H1 (cell line): Measurements from ENCODE around the gene COL2A1. TPM values are rescaled to one million over a fixed set of nuclear protein-coding genes. Genes with fewer than 3 reads are reported as not detected.

Experiments used
- BRCA1 ChIP-seq: IDR thresholded peaks from 2 replicates; pipeline ENCODE4 v1.6.1; 2012; ENCODE audit warnings: low read depth, low read length, improper control_type of control experiment
- CREB1 ChIP-seq: IDR thresholded peaks from 2 replicates; pipeline ENCODE4 v1.6.1; 2012; ENCODE audit warnings: inconsistent platforms
- KDM4A ChIP-seq: IDR thresholded peaks from one replicate; pipeline ENCODE4 v1.7.1; 2012; ENCODE audit warnings: low read depth, mild to moderate bottlenecking, moderate library complexity, low read length, inconsistent platforms; ENCODE audit not compliant: severe bottlenecking
- POLR2A ChIP-seq, 2 experiments: IDR thresholded peaks; 1 replicate in 1 of 2; 2 replicates in 1 of 2; pipeline ENCODE4 v1.6.1; 2011; ENCODE audit warnings: low read depth in 2 of 2, low read length in 2 of 2, mild to moderate bottlenecking in 2 of 2; ENCODE audit errors: control extremely low read depth in 1 of 2
- RAD21 ChIP-seq, 2 experiments: IDR thresholded peaks in 1 of 2; conservative IDR thresholded peaks in 1 of 2; 2 replicates each; pipeline ENCODE4 v1.6.1; 2011; ENCODE audit warnings: low read depth in 2 of 2, low read length in 2 of 2, improper control_type of control experiment in 1 of 2, inconsistent platforms in 1 of 2, mild to moderate bottlenecking in 1 of 2, moderate library complexity in 1 of 2
- polyA plus RNA-seq, 7 experiments: library from polyadenylated mRNA; depleted of rRNA in 3 of 7; stranded (reverse) in 5 of 7; unstranded in 2 of 7; fragments of >200 nt in 5 of 7; fragments of 200-250 nt in 2 of 7; gene quantifications; 1 replicate in 5 of 7; 2 replicates in 1 of 7; 4 replicates in 1 of 7; pipeline versions ENCODE4 v1.2.1 to v1.2.3, GENCODE V29; 2011 to 2013; ENCODE audit warnings: missing spikeins in 2 of 7, mixed read lengths in 2 of 7
- total RNA-seq: library from RNA; stranded (reverse); fragmentation: NEBNext Ultra II Directional; extraction: Animal tissue kit (Norgen Biotek cat#: 25700); gene quantifications from 2 replicates; pipeline ENCODE4 v1.2.1, GENCODE V29; 2021
- TF ChIP-seq, protein P1 (sequence below): IDR thresholded peaks from 2 replicates; pipeline ENCODE4 v1.6.1; 2011; ENCODE audit warnings: low read length, improper control_type of control experiment

COL2A1 gene
- total and polyA plus RNA-seq, 2 of the 8 experiments (the other 6 are each of a cell fraction or from before 2014, with no cell fraction given): 4.2 to 14.6 TPM

- TF ChIP-seq, protein P1, sequence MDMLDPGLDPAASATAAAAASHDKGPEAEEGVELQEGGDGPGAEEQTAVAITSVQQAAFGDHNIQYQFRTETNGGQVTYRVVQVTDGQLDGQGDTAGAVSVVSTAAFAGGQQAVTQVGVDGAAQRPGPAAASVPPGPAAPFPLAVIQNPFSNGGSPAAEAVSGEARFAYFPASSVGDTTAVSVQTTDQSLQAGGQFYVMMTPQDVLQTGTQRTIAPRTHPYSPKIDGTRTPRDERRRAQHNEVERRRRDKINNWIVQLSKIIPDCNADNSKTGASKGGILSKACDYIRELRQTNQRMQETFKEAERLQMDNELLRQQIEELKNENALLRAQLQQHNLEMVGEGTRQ: no peak
- TF ChIP-seq CREB1 (peak; percentile 36; the same call in 1 of the 2 replicates), BRCA1 (no peak), KDM4A (peak; percentile 27), POLR2A (IDR thresholded peaks at IDR 0.05; ENCODE audit: control extremely low read depth in 1 of 2, low read depth in 2 of 2, low read length in 2 of 2) (no peak), RAD21 (IDR thresholded peaks at IDR 0.05 in 1 of 2, conservative IDR thresholded peaks at IDR 0.05 in 1 of 2; ENCODE audit: low read depth in 2 of 2, low read length in 2 of 2) (peak; percentile 71 to 76)
These were observed 62.2 kb downstream of the COL2A1 start (continued) for GRCh38 chr12:47941871-47942613.
